ENCODE data around the gene TNN.

Gene TNN

GRCh38 chr1:175148068-175148467 is 80.4 kb downstream of the TNN start:
- no peak for DNase-seq (ENCODE audit: low read depth)

GRCh38 chr1:175150596-175151319 is 83.1 kb downstream of the TNN start:
- DNase-seq (ENCODE audit: low read depth): no peak

- no peak for DNase-seq (ENCODE audit: low read depth)
These were observed 84.5 kb downstream of the TNN start for GRCh38 chr1:175152006-175152652.

GRCh38 chr1:175154629-175155472 is 87.2 kb downstream of the TNN start:
- DNase-seq (ENCODE audit: low read depth): no peak

GRCh38 chr1:175155473-175155856 is 87.8 kb downstream of the TNN start:
- DNase-seq (ENCODE audit: low read depth): no peak

- DNase-seq (ENCODE audit: low read depth): no peak
These were observed 88.3 kb downstream of the TNN start for GRCh38 chr1:175155936-175156335.

- no peak for DNase-seq (ENCODE audit: low read depth)
These were observed 89.6 kb downstream of the TNN start for GRCh38 chr1:175157200-175157599.

- no peak for DNase-seq (ENCODE audit: low read depth)
These were observed 90.5 kb downstream of the TNN start for GRCh38 chr1:175158170-175158591.

GRCh38 chr1:175162955-175163354 is 95.3 kb downstream of the TNN start:
- no peak for DNase-seq (ENCODE audit: low read depth)

- DNase-seq (ENCODE audit: low read depth): no peak
These were observed 96.1 kb downstream of the TNN start for GRCh38 chr1:175163702-175164101.

- DNase-seq (ENCODE audit: low read depth): no peak
These were observed 97.1 kb downstream of the TNN start for GRCh38 chr1:175164751-175165150.

- DNase-seq (ENCODE audit: low read depth): no peak
These were observed 99.1 kb downstream of the TNN start for GRCh38 chr1:175166746-175167145.

GRCh38 chr1:175167861-175168260 is 100.2 kb downstream of the TNN start:
- no peak for DNase-seq (ENCODE audit: low read depth)

- no peak for DNase-seq (ENCODE audit: low read depth)
These were observed 101.1 kb downstream of the TNN start for GRCh38 chr1:175168782-175169181.

- no peak for DNase-seq (ENCODE audit: low read depth)
These were observed 101.8 kb downstream of the TNN start for GRCh38 chr1:175169286-175170018.

- DNase-seq (ENCODE audit: low read depth): no peak
These were observed 103.6 kb downstream of the TNN start for GRCh38 chr1:175171036-175171913.

- no peak for DNase-seq (ENCODE audit: low read depth)
These were observed 104.9 kb downstream of the TNN start for GRCh38 chr1:175172503-175172902.

GRCh38 chr1:175173531-175173930 is 105.9 kb downstream of the TNN start:
- no peak for DNase-seq (ENCODE audit: low read depth)

- no peak for DNase-seq (ENCODE audit: low read depth)
These were observed 106.9 kb downstream of the TNN start for GRCh38 chr1:175174309-175175102.

- no peak for DNase-seq (ENCODE audit: low read depth)
These were observed 108.6 kb downstream of the TNN start for GRCh38 chr1:175176246-175176645.

All from non-pigmented ciliary epithelial cell (primary cell).